Cardiac muscle cell (in vitro differentiated cells and primary cell): ENCODE data around the gene ANKRD9. TPM values are rescaled to one million over a fixed set of nuclear protein-coding genes. Genes with fewer than 3 reads are reported as not detected.

Source experiments
- DNase-seq, 2 donors: peaks; one replicate each; pipeline versions ENCODE4 v3.0.0 to v3.0.0-alpha.2; 2010 to 2017; ENCODE audit warnings: low read depth in 1 of 2, low spot score in 1 of 2
- H3K27ac ChIP-seq: fragments of 200-600 bp; sonication (generic); 2 replicates; pipeline ENCODE4 v1.5.1; 2016
- H3K27me3 ChIP-seq: fragments of 200-600 bp; sonication (generic); 2 replicates; pipeline ENCODE4 v1.6.0; 2016; ENCODE audit warnings: control low read depth
- H3K36me3 ChIP-seq: fragments of 200-600 bp; sonication (generic); 2 replicates; pipeline ENCODE4 v1.5.1; 2016; ENCODE audit warnings: control low read depth
- H3K4me1 ChIP-seq: fragments of 200-600 bp; sonication (generic); 2 replicates; pipeline ENCODE4 v1.8.1; 2017; ENCODE audit warnings: low read depth, mild to moderate bottlenecking, mixed run types
- H3K4me3 ChIP-seq: fragments of 200-600 bp; sonication (generic); 2 replicates; pipeline ENCODE4 v1.5.1; 2016; ENCODE audit warnings: mild to moderate bottlenecking
- H3K9me3 ChIP-seq: fragments of 200-600 bp; sonication (generic); 2 replicates; pipeline ENCODE4 v1.5.1; 2017; ENCODE audit warnings: low read depth, mild to moderate bottlenecking, control low read depth
- polyA plus RNA-seq: library from polyadenylated mRNA; unstranded; fragments of >200 nt; fragmentation: Nextera tagmentation; extraction: Ambion mirVana; gene quantifications from 2 replicates; pipeline ENCODE4 v1.2.1, GENCODE V29; 2016
- total RNA-seq: library from RNA; depleted of rRNA; stranded (reverse); fragments of >200 nt; gene quantifications from 2 replicates; pipeline ENCODE4 v1.2.3, GENCODE V29; 2016
- TF ChIP-seq, protein P1 (sequence below): IDR thresholded peaks from 2 replicates; pipeline ENCODE4 v1.5.1; 2012; ENCODE audit warnings: low read depth, mild to moderate bottlenecking, low read length

The ANKRD9 gene
- total and polyA plus RNA-seq, 2 experiments from 2014 or later: 93.1 to 99.9 TPM

DNA sequence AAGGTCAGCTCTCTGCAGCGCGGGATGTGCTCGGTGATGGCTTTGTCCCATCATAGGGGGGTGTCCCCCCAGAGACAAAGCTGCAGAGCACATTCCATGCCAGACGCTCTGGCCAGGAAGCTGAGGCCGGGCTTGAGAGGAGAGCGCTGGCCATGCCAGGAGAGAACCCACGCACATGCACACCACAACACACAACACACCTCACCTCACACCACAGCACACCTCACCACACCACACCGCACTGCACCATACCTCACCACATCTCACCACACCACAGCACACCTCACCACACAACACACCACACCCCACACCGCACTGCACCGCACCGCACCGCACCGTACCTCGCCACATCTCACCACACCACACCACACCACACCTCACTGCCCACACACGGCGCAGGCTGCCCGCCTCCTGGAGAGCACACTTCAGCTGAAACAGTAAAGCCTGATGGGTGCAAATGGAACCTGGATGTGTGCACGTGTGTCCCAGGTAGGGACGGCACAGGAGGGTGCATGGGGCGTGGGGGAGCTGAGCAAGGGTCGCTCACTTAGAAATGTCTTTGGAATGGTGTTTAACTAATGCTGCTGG is 10.8 kb downstream of the ANKRD9 start:
- no peak for DNase-seq
- H3K4me1 ChIP-seq: peaks cover 6% of the 10 kb centered on the region
- H3K36me3 ChIP-seq: no peaks in the 10 kb centered on the region
- H3K4me3 ChIP-seq: no peak overlapping the region
- H3K27me3 ChIP-seq: no peaks in the 10 kb centered on the region
- TF ChIP-seq, protein P1, sequence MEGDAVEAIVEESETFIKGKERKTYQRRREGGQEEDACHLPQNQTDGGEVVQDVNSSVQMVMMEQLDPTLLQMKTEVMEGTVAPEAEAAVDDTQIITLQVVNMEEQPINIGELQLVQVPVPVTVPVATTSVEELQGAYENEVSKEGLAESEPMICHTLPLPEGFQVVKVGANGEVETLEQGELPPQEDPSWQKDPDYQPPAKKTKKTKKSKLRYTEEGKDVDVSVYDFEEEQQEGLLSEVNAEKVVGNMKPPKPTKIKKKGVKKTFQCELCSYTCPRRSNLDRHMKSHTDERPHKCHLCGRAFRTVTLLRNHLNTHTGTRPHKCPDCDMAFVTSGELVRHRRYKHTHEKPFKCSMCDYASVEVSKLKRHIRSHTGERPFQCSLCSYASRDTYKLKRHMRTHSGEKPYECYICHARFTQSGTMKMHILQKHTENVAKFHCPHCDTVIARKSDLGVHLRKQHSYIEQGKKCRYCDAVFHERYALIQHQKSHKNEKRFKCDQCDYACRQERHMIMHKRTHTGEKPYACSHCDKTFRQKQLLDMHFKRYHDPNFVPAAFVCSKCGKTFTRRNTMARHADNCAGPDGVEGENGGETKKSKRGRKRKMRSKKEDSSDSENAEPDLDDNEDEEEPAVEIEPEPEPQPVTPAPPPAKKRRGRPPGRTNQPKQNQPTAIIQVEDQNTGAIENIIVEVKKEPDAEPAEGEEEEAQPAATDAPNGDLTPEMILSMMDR: no peak
- no peaks in the 10 kb centered on the region for H3K9me3 ChIP-seq
- H3K27ac ChIP-seq: no peak overlapping the region

DNA sequence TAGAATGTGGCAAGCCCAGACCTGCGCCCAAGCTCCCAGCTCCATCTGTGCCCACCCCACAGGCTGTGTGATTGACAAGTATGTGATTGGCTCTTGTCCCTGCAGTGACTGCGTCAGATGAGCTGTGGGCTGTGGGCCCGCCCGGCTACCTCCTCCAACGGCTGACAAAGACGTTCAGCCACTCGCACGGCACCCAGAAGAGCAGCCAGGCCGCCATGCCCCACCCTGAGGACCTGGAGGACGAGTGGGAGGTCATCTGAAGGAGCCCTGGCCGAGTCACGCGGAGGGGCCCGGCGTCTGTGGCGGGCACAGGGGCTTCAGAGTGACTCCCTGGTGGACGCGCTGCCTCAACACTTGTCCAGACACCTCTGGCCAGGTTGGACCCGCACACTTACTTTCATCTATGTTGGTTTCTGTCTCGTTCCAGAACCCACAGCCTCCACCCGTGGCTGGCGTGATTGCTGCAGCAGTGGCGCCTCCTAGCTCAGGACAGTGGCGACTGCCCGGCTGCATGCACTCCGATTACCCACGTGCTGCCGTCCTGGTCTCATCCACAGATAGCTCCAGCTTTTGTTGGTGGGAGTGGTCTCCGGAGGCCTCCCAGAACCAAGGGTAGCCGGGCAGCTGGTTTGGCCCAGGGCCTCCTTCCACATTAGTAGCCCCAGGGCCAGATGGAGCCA is 11.4 kb downstream of the ANKRD9 start:
- H3K27ac ChIP-seq: no peak overlapping the region
- H3K9me3 ChIP-seq: no peaks in the 10 kb centered on the region
- no peaks in the 10 kb centered on the region for H3K27me3 ChIP-seq
- TF ChIP-seq, protein P1: no peak
- peaks cover 6% of the 10 kb centered on the region for H3K4me1 ChIP-seq
- no peak overlapping the region for H3K4me3 ChIP-seq
- no peak for DNase-seq
- H3K36me3 ChIP-seq: no peaks in the 10 kb centered on the region

DNA sequence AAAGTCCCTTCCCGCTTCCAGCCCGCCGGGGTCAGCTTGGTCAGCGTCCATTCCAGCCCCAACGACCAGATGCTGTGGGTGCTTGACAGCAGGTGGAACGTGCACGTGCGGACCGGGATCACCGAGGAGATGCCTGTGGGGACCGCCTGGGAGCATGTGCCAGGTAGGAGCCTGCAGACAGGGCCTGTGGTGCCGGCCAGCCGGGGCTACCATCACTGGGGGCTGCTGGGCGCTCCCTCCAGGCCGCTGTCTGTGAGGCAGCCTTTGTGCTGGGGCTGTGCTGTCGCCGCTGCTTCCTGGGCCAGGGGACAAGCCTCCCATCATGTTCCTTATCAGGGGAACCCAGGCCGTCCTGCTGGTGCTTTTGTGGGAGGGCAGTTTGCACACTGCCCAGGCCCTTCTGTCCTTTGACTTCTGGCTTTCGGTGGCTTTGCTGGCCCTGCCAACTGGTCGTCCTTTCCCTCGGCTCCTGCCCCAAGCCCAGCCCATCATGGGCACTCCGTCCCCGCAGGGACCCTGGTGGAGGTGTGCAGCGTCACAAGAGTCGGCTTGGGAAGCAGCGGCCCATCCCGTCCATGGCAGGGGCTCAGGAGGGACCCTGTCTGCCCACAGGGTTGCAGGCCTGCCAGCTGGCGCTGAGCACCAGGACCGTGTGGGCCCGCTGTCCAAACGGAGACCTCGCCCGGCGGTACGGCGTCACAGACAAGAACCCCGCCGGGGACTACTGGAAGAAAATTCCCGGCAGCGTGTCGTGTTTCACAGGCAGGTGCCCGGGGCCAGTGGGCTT is 12.4 kb downstream of the ANKRD9 start:
- Histone ChIP-seq H3K36me3 (no peaks in the 10 kb centered on the region), H3K4me1 (peaks cover 6% of the 10 kb centered on the region), H3K27ac (no peak overlapping the region), H3K9me3 (no peaks in the 10 kb centered on the region), H3K4me3 (no peak overlapping the region), H3K27me3 (no peaks in the 10 kb centered on the region)
- TF ChIP-seq, protein P1: no peak
- no peak for DNase-seq

DNA sequence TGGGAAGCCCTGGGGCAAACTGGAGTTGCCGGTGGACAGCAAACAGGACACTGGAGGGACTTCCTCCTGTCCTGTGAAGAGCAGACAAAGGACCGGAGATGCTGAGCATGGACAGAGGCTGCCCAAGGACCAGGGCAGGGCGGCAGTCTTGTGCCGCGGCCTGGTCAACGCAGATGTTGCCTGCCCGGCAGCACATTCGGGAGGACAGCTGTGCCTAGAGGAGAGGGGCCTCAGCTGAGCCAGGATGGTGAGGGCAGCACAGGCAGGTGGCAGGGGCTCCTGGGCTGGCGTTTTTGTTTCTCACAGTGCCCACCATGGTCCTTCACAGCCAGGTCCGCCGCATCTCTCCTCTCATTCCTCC is 13.3 kb downstream of the ANKRD9 start:
- DNase-seq: no peak
- Histone ChIP-seq H3K27ac (no peak overlapping the region), H3K36me3 (no peaks in the 10 kb centered on the region), H3K9me3 (no peaks in the 10 kb centered on the region), H3K27me3 (no peaks in the 10 kb centered on the region), H3K4me1 (peaks cover 6% of the 10 kb centered on the region), H3K4me3 (no peak overlapping the region)
- TF ChIP-seq, protein P1: no peak

DNA sequence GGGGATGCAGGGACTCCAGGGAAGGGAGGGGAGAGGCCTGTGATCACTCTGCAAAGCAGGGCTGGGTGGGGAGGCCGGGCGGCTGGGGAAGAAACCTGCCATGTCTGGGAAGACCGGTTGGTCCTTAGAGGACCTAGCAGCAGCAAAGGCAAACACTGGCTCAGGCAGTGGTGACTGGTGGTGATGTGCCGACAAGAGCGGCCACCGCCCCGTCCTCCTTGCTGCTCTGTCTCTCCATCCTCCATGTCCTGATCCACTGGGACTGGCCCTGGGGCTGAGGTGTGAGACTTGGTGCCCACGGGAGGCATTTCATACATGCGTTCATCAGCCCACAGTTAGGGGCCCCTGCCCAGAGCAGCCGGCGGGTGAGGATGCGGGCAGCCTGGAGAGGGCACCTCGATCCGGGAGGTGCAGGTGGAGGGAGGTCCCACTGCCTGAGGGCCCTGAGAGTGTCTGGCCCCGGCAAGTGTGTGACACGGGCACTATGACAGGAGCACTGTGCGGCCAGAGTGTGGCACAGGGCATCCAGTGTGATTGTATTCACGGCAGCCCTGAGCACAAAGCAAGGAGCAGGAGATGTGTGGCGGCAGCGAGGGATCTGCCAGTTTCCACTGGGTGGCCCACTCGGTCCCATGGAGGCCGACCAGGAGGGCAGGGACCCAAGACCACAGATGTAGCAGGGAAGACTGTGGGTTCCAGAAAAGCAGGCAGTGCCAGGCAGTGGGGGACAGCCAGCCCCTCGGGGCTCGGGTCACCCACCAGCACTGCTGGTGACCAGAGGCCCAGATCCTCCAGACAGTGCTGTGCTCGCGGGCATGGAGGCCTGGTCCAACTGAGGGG is 13.9 kb downstream of the ANKRD9 start:
- no peak for DNase-seq
- no peaks in the 10 kb centered on the region for H3K27me3 ChIP-seq
- no peaks in the 10 kb centered on the region for H3K9me3 ChIP-seq
- no peak overlapping the region for H3K27ac ChIP-seq
- TF ChIP-seq, protein P1: no peak
- peaks cover 6% of the 10 kb centered on the region for H3K4me1 ChIP-seq
- no peak overlapping the region for H3K4me3 ChIP-seq
- no peaks in the 10 kb centered on the region for H3K36me3 ChIP-seq
